ENCODE data around the gene CLDN3.

The CLDN3 gene

DNA sequence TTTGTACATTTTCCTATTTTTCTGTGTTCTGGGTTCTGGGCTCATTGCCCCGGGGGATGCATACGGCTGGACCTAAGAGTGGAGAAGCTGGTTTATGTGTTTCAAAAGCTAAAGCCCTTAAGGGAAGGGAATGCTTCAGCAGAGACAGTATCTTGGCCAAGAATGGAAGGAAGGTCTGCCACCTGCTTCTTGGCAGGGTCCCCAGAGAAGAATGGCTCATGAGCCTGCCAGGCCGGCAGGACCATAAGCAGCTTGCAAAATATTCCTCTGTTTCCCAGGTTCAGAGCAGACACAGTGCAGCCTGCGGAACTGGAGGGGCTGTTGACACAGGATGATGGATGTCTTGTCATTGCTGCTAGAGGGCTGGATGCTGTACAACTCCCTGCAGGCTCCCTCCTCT is 23.7 kb downstream of the CLDN3 start:
- no peak for TF ChIP-seq ZFX (IDR thresholded peaks at IDR 0.05; ENCODE audit: borderline replicate concordance)
- TF ChIP-seq, protein P1, sequence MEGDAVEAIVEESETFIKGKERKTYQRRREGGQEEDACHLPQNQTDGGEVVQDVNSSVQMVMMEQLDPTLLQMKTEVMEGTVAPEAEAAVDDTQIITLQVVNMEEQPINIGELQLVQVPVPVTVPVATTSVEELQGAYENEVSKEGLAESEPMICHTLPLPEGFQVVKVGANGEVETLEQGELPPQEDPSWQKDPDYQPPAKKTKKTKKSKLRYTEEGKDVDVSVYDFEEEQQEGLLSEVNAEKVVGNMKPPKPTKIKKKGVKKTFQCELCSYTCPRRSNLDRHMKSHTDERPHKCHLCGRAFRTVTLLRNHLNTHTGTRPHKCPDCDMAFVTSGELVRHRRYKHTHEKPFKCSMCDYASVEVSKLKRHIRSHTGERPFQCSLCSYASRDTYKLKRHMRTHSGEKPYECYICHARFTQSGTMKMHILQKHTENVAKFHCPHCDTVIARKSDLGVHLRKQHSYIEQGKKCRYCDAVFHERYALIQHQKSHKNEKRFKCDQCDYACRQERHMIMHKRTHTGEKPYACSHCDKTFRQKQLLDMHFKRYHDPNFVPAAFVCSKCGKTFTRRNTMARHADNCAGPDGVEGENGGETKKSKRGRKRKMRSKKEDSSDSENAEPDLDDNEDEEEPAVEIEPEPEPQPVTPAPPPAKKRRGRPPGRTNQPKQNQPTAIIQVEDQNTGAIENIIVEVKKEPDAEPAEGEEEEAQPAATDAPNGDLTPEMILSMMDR (IDR thresholded peaks at IDR 0.05) = no peak

GRCh38 chr7:73742753-73743641 is 27.1 kb downstream of the CLDN3 start:
- TF ChIP-seq ZFX (IDR thresholded peaks at IDR 0.05; ENCODE audit: borderline replicate concordance) = no peak
- H3K27ac ChIP-seq = peak overlapping the region; percentile 100

More for the DNA sequence above, 23.7 kb downstream of the CLDN3 start:
- H3K27ac ChIP-seq = peak overlapping the region; percentile 41

DNA sequence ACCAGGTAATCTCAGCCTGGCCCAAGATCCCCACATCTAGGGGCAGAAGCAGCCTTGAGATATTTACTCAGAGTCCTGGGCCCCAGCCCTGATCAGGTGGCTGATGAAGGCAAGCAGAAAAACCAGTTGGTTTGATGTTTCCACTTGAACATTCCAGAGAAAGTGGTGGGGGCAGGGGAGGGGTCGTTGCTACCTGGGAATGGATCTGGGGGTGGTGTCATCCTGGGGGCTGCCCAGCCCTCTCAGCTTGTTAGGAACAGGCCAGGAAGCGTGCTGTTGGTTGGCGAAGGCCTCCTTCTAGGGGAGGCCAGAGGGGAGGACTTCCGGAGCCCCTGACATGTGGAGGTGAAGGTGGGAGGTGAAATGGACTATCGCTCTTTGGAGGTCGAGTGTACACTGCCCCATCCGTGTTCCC is 27.7 kb downstream of the CLDN3 start:
- TF ChIP-seq, protein P1 (IDR thresholded peaks at IDR 0.05) = no peak; the same call in 1 of the 2 replicates
- no peak for TF ChIP-seq ZFX (IDR thresholded peaks at IDR 0.05; ENCODE audit: borderline replicate concordance)
- peak overlapping the region; percentile 100 for H3K27ac ChIP-seq

DNA sequence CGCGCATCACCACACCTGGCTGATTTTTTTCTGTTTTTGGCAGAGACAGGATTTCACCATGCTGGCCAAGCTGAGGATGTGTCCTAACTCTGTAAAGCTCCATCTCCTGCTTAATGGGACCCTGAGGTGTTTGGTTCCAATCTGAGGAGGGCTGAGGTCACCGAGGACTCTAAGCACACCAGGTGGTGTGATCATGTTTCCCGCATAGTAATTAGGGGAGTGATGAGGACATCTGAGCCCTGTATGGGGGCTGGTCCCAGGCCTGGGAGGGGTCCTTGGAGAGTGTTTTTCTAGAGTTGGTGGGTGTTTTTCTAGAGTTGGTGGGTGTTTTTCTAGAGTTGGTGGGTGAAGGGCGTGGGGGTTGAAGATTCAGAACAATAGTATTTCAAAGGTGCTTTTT is 28.5 kb downstream of the CLDN3 start:
- H3K27ac ChIP-seq = peak overlapping the region; percentile 100
- TF ChIP-seq, protein P1 (IDR thresholded peaks at IDR 0.05) = no peak
- TF ChIP-seq ZFX (IDR thresholded peaks at IDR 0.05; ENCODE audit: borderline replicate concordance) = no peak

GRCh38 chr7:73740771-73741170 is 29.3 kb downstream of the CLDN3 start:
- H3K27ac ChIP-seq = peak overlapping the region; percentile 100
- TF ChIP-seq, protein P1 (IDR thresholded peaks at IDR 0.05) = no peak
- TF ChIP-seq ZFX (IDR thresholded peaks at IDR 0.05; ENCODE audit: borderline replicate concordance) = no peak

DNA sequence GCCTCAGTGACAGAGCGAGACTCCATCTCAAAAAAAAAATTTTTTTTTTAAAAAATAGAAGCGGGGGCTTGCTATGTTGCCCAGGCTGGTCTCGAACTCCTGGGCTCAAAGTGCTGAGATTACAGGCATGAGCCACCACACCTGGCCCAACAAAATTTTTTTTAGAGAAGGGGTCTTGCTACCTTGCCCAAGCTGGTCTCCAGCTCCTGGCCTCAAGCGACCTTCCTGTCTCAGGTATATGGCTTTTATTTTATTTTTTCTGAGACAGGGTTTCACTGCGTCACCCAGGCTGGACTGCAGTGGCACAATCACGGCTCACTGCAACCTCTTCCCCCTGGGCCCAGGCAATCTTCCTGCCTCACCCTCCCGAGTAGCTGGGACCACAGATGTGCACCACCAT is 29.9 kb downstream of the CLDN3 start:
- H3K27ac ChIP-seq = peak overlapping the region; percentile 100
- TF ChIP-seq ZFX (IDR thresholded peaks at IDR 0.05; ENCODE audit: borderline replicate concordance) = no peak
- TF ChIP-seq, protein P1 (IDR thresholded peaks at IDR 0.05) = no peak

DNA sequence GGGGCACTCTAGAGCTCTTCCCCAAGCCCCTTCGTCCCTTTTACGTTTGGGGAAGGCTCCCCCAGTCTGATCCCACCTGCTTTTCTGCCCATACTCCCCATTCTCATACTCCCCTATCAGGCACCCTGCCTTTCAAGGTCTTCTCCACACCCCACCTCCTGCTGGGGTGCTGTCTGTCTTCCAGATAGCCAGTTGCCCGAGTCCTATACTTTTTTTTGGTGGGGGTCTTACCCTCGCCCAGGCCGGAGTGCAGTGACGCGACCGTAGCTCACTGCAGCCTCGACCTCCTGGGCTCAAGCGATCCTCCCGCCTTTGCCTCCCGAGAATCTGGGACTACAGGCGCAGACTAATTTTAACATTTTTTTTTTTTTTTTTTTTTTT is 30.7 kb downstream of the CLDN3 start:
- peak overlapping the region; percentile 100 for H3K27ac ChIP-seq
- TF ChIP-seq ZFX (IDR thresholded peaks at IDR 0.05; ENCODE audit: borderline replicate concordance) = no peak
- TF ChIP-seq, protein P1 (IDR thresholded peaks at IDR 0.05) = no peak; the same call in 1 of the 2 replicates

All from 22Rv1 (cell line).